CD4-positive, CD25-positive, alpha-beta regulatory T cell (primary cell): ENCODE results near the gene CD8A. TPM values are rescaled to one million over a fixed set of nuclear protein-coding genes. Genes with fewer than 3 reads are reported as not detected.

Experiments
- ATAC-seq, 2 donors: fragments of 150-1000 bp; cut with Tn5 transposase; one replicate each; pipeline ENCODE4 v1.10.0; 2021; ENCODE audit warnings: low read depth in 2 of 2, moderate number of reproducible peaks in 2 of 2, moderate library complexity in 1 of 2
- DNase-seq, 3 donors: peaks; one replicate each; pipeline versions ENCODE4 v3.0.0 to v3.0.0-alpha.2; 2012 to 2022; ENCODE audit warnings: mixed read lengths in 1 of 3
- H3K27ac ChIP-seq: one replicate; pipeline ENCODE4 v1.7.0; 2013; ENCODE audit warnings: mild to moderate bottlenecking, low read length; ENCODE audit not compliant: insufficient read depth, poor library complexity, severe bottlenecking
- H3K27me3 ChIP-seq: one replicate; pipeline ENCODE4 v1.7.0; 2013; ENCODE audit warnings: low read length; ENCODE audit not compliant: control insufficient read depth, insufficient read depth
- H3K36me3 ChIP-seq: one replicate; pipeline ENCODE4 v1.7.0; 2013; ENCODE audit warnings: mild to moderate bottlenecking, low read length, moderate library complexity; ENCODE audit not compliant: control insufficient read depth, insufficient read depth
- H3K4me1 ChIP-seq: 2 replicates; pipeline ENCODE4 v1.7.0; 2013; ENCODE audit warnings: mild to moderate bottlenecking, low read length; ENCODE audit not compliant: insufficient read depth, control insufficient read depth, poor library complexity, severe bottlenecking
- H3K4me3 ChIP-seq: one replicate; pipeline ENCODE4 v1.7.0; 2013; ENCODE audit warnings: low read depth, mild to moderate bottlenecking, low read length, moderate library complexity
- H3K9me3 ChIP-seq, 2 experiments: 1 replicate in 1 of 2; 2 replicates in 1 of 2; pipeline ENCODE4 v1.7.0; 2013; ENCODE audit warnings: low read length in 2 of 2, mild to moderate bottlenecking in 1 of 2, moderate library complexity in 1 of 2; ENCODE audit not compliant: control insufficient read depth in 2 of 2
- H3K27ac Mint-ChIP-seq, 3 donors: one replicate each; pipeline ENCODE4 v1.8.0; 2020 to 2022; ENCODE audit warnings: mild to moderate bottlenecking in 3 of 3, mixed read lengths in 3 of 3, moderate library complexity in 2 of 3
- H3K27me3 Mint-ChIP-seq: one replicate; pipeline ENCODE4 v1.8.0; 2022; ENCODE audit warnings: mild to moderate bottlenecking, mixed read lengths
- H3K36me3 Mint-ChIP-seq: one replicate; pipeline ENCODE4 v1.8.0; 2020; ENCODE audit warnings: mixed read lengths
- H3K4me1 Mint-ChIP-seq, 4 donors: one replicate each; pipeline ENCODE4 v1.8.0; 2020 to 2022; ENCODE audit warnings: mixed read lengths in 4 of 4, mild to moderate bottlenecking in 1 of 4
- H3K4me3 Mint-ChIP-seq, 4 donors: one replicate each; pipeline ENCODE4 v1.8.0; 2020 to 2022; ENCODE audit warnings: mild to moderate bottlenecking in 4 of 4, mixed read lengths in 4 of 4, moderate library complexity in 3 of 4
- H3K9me3 Mint-ChIP-seq, 7 donors: one replicate each; pipeline ENCODE4 v1.8.0; 2020 to 2022; ENCODE audit warnings: mixed read lengths in 7 of 7, mild to moderate bottlenecking in 3 of 7, moderate library complexity in 2 of 7
- polyA plus RNA-seq, 4 donors: library from polyadenylated mRNA; unstranded; fragments of 300-500 nt; fragmentation: Illumina TruSeq; gene quantifications; one replicate each; pipeline ENCODE4 v1.2.3, GENCODE V29; 2021
- total RNA-seq: library from RNA; stranded (reverse); gene quantifications from one replicate; pipeline ENCODE4 v1.2.3, GENCODE V29; 2022

Gene CD8A
- total and polyA plus RNA-seq, 5 donors from 2014 or later, result 0.24 to 1.8 (median 0.57) TPM; not detected in 1

GRCh38 chr2:86789687-86790133, 1.0 kb downstream of the CD8A start:
- Mint-ChIP-seq H3K4me1 (peaks cover 10 to 25% (median 13%) of the 10 kb centered on the region in 4 donors), H3K9me3 (peaks cover 0 to 4% (median 0%) of the 10 kb centered on the region in 7 donors), H3K27ac (no peak overlapping the region), H3K27me3 (peaks cover 75% of the 10 kb centered on the region), H3K36me3 (no peaks in the 10 kb centered on the region), H3K4me3 (peak overlapping the region in 2 of 4 donors; percentile 81 to 82)
- ATAC-seq (no peak), DNase-seq (no peak)
- peaks cover 24% of the 10 kb centered on the region for H3K4me1 ChIP-seq
- no peaks in the 10 kb centered on the region for H3K36me3 ChIP-seq
- peaks cover 35% of the 10 kb centered on the region for H3K27me3 ChIP-seq
- no peak overlapping the region for H3K27ac ChIP-seq
- H3K4me3 ChIP-seq, result no peak overlapping the region
- no peaks in the 10 kb centered on the region for H3K9me3 ChIP-seq

- Mint-ChIP-seq H3K9me3 (peaks cover 0 to 3% (median 0%) of the 10 kb centered on the region in 7 donors), H3K27me3 (peaks cover 70% of the 10 kb centered on the region), H3K4me1 (peaks cover 10 to 25% (median 12%) of the 10 kb centered on the region in 4 donors), H3K4me3 (no peak overlapping the region), H3K27ac (no peak overlapping the region), H3K36me3 (no peaks in the 10 kb centered on the region)
- ATAC-seq (no peak), DNase-seq (no peak)
- Histone ChIP-seq H3K4me3 (no peak overlapping the region), H3K27ac (no peak overlapping the region), H3K27me3 (peaks cover 29% of the 10 kb centered on the region), H3K9me3 (no peaks in the 10 kb centered on the region), H3K36me3 (no peaks in the 10 kb centered on the region), H3K4me1 (peaks cover 24% of the 10 kb centered on the region)
Observed at GRCh38 chr2:86788881-86789686, 1.6 kb downstream of the CD8A start.

DNA sequence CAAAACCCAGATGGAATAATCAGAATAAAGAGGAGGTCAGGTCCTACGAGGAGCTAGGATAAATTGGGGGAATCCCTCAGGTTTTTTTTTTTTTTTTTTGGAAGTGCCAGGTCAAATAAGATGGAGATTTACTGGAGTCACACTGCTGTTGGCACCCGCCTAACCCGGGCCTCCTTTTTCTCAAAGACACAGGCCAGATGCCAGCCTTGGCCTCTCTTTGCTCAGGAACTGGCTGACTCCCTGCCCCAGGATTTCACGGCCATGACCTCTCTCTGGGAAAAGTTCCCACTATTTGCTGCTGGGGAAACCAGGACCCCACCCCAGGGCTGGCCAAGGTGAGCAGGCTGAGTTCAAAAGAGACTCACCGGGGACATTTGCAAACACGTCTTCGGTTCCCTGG, 2.5 kb downstream of the CD8A start:
- Mint-ChIP-seq H3K27ac (no peak overlapping the region), H3K27me3 (peaks cover 60% of the 10 kb centered on the region), H3K4me1 (peaks cover 10 to 25% (median 11%) of the 10 kb centered on the region in 4 donors), H3K9me3 (peaks cover 0 to 2% (median 0%) of the 10 kb centered on the region in 7 donors), H3K36me3 (no peaks in the 10 kb centered on the region), H3K4me3 (peak overlapping the region in 1 of 4 donors; percentile 3)
- peaks cover 24% of the 10 kb centered on the region for H3K4me1 ChIP-seq
- no peak overlapping the region for H3K27ac ChIP-seq
- H3K36me3 ChIP-seq, result no peaks in the 10 kb centered on the region
- ATAC-seq, result no peak
- H3K27me3 ChIP-seq, result peaks cover 20% of the 10 kb centered on the region
- no peaks in the 10 kb centered on the region for H3K9me3 ChIP-seq
- no peak overlapping the region for H3K4me3 ChIP-seq
- no peak for DNase-seq

DNA sequence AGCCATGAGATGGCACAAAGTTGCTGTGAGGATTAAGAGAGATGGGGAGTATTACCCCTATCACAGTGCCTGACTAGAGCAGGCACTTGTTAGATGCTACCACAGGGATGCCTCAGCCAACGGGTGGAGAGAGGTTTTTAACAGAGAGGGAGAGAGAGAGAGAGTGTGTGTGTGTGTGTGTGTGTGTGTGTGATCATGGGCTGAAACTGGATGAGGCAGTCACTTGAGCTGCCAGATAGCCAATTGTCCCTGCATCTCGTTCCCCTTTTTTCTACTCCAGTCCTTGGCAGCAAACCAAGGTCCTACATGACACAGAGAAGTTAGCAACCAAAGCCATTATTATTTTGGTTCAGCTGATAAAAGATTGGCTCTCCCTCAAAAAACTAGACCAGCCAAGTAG, 3.0 kb downstream of the CD8A start:
- DNase-seq (no peak), ATAC-seq (no peak)
- peaks cover 15% of the 10 kb centered on the region for H3K27me3 ChIP-seq
- no peak overlapping the region for H3K27ac ChIP-seq
- Mint-ChIP-seq H3K9me3 (peaks cover 0 to 2% (median 0%) of the 10 kb centered on the region in 7 donors), H3K27ac (peak overlapping the region in 1 of 3 donors; percentile 87), H3K4me1 (peaks cover 10 to 25% (median 10%) of the 10 kb centered on the region in 4 donors), H3K4me3 (peak overlapping the region in 2 of 4 donors; percentile 3 to 22), H3K36me3 (no peaks in the 10 kb centered on the region), H3K27me3 (peaks cover 56% of the 10 kb centered on the region)
- H3K4me1 ChIP-seq, result peaks cover 24% of the 10 kb centered on the region
- no peaks in the 10 kb centered on the region for H3K9me3 ChIP-seq
- no peaks in the 10 kb centered on the region for H3K36me3 ChIP-seq
- H3K4me3 ChIP-seq, result no peak overlapping the region

DNA sequence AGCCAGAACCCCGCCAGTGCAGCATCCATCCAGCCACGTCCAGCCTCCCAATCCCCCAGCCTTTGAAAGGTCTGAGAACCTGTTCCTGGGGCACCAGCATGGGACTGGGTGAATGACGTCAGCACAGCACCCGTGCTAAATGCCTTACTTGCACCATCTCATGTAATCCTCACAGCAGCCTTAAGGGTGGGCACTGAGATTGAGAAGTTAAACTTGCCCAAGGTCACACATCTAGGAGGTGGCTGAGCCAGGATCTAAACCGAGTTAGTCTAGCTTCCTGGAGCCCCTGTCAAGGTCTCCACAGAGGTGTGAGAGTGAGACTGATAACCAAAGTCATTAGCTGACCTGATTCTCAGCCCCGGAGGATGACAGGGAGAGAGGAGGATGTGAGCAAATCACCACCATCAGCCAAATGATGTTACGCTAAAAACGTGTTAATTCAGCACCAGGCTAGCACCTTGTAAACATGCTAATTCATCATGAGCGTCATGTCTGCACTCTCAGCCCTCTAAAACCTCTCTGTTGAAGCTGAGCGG, 4.6 kb downstream of the CD8A start:
- Histone ChIP-seq H3K27ac (no peak overlapping the region), H3K36me3 (no peaks in the 10 kb centered on the region), H3K27me3 (peaks cover 9% of the 10 kb centered on the region), H3K4me1 (peaks cover 14% of the 10 kb centered on the region), H3K9me3 (no peaks in the 10 kb centered on the region), H3K4me3 (no peak overlapping the region)
- DNase-seq, result no peak
- Mint-ChIP-seq H3K4me1 (peaks cover 4 to 14% (median 7%) of the 10 kb centered on the region in 4 donors), H3K9me3 (peaks cover 0 to 1% (median 0%) of the 10 kb centered on the region in 7 donors), H3K27me3 (peaks cover 39% of the 10 kb centered on the region), H3K36me3 (no peaks in the 10 kb centered on the region), H3K4me3 (no peak overlapping the region), H3K27ac (no peak overlapping the region)
- peak in 1 of 2 donors; percentile 26 for ATAC-seq

DNA sequence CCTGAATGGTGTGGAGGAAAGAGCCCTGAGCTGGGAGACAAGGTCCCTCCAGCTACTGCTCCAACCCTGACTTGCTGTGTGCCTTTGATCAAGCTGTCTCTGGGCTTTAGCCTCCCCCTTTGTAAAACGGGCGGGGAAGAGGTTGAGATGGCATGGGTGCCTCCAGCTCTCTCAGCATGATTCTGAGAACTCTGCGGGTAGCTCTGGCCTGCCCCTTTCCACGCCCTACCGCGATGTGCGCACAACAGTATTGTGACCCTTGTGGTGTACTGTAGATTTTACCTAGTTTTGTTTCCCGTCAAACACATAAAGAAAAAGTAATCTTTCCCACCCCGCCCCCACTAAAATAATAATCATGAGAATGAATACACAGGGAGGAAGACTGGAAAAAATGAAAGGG, 5.3 kb downstream of the CD8A start:
- peaks cover 0 to 11% (median 4%) of the 10 kb centered on the region in 4 donors for H3K4me1 Mint-ChIP-seq
- no peaks in the 10 kb centered on the region for H3K9me3 Mint-ChIP-seq
- H3K27ac Mint-ChIP-seq, result no peak overlapping the region
- no peak overlapping the region for H3K4me3 ChIP-seq
- no peaks in the 10 kb centered on the region for H3K36me3 ChIP-seq
- H3K27ac ChIP-seq, result no peak overlapping the region
- peaks cover 9% of the 10 kb centered on the region for H3K27me3 ChIP-seq
- ATAC-seq (no peak), DNase-seq (peak in 1 of 3 donors; percentile 32)
- H3K4me1 ChIP-seq, result peaks cover 10% of the 10 kb centered on the region
- peaks cover 35% of the 10 kb centered on the region for H3K27me3 Mint-ChIP-seq
- H3K36me3 Mint-ChIP-seq, result no peaks in the 10 kb centered on the region
- no peak overlapping the region for H3K4me3 Mint-ChIP-seq
- no peaks in the 10 kb centered on the region for H3K9me3 ChIP-seq

DNA sequence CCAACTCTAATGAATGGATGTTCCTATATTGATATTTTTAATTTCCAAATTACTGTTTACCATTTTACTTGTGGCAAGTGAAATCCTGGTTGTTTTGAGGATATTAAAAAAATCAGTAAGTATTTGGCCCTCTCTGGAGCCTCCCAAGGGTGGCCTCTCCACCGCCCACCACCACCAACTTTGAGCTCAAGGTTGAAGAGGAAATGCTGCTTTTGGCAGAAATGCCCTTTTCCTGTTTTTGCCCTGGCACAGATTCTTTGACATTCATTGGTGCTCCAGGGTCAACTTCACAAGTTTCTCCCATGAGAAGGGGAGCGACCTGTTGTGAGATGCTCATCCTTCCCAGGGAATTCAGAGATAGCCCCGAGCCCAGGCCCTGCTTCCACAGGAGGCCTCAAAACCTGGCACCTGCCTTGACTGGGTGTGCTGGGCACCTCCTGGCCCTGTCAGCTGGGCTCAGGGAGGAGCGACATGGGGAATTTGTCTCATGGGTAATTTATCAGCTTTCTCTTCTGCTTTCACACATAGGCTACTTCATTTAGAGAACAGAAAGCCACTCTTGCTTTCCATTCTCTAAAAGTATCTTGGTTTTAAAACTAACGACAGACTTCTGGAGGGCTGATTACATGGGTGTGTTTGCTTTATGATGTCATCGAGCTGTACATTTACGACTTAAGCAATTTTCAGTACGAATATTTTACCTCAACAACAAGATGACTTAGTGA, 6.9 kb downstream of the CD8A start:
- Mint-ChIP-seq H3K27me3 (peaks cover 28% of the 10 kb centered on the region), H3K9me3 (no peaks in the 10 kb centered on the region), H3K4me1 (peaks cover 0 to 6% (median 2%) of the 10 kb centered on the region in 4 donors), H3K4me3 (no peak overlapping the region), H3K27ac (no peak overlapping the region), H3K36me3 (no peaks in the 10 kb centered on the region)
- Histone ChIP-seq H3K4me3 (no peak overlapping the region), H3K4me1 (no peaks in the 10 kb centered on the region), H3K9me3 (no peaks in the 10 kb centered on the region), H3K27ac (no peak overlapping the region), H3K36me3 (no peaks in the 10 kb centered on the region), H3K27me3 (peaks cover 6% of the 10 kb centered on the region)
- ATAC-seq (no peak), DNase-seq (no peak)
